Ovary (tissue), 9 donors: Measurements from ENCODE around the gene PDE4D. TPM values are rescaled to one million over a fixed set of nuclear protein-coding genes. Genes with fewer than 3 reads are reported as not detected.

ENCODE experiments used
- DNase-seq, 5 donors: peaks; one replicate each; pipeline ENCODE4 v3.0.0-alpha.2; 2019 to 2020
- H3K27ac ChIP-seq, 2 donors: fragments of 200-600 bp; one replicate each; pipeline versions ENCODE4 v1.5.1 to v1.8.0; 2019 to 2022
- H3K27me3 ChIP-seq: fragments of 200-600 bp; one replicate; pipeline ENCODE4 v1.8.0; 2022
- H3K36me3 ChIP-seq: fragments of 200-600 bp; sonication (generic); one replicate; pipeline ENCODE4 v1.5.1; 2019
- H3K4me1 ChIP-seq: one replicate; pipeline ENCODE4 v1.8.1; 2013; ENCODE audit warnings: mild to moderate bottlenecking, moderate library complexity; ENCODE audit not compliant: insufficient read depth
- H3K4me3 ChIP-seq: fragments of 200-600 bp; sonication (generic); one replicate; pipeline ENCODE4 v1.5.1; 2017
- H3K9me3 ChIP-seq, 2 donors: fragments of 200-600 bp in 1 of 2; sonication (generic) in 1 of 2; one replicate each; pipeline versions ENCODE4 v1.5.1 to v1.8.1; 2013 to 2019; ENCODE audit warnings: mild to moderate bottlenecking in 1 of 2, moderate library complexity in 1 of 2
- CTCF ChIP-seq, 3 donors: fragments of 450-650 bp in 2 of 3; fragments of 200-600 bp in 1 of 3; IDR thresholded peaks; one replicate each; pipeline versions ENCODE4 v1.5.1 to v1.8.0; 2016 to 2022; ENCODE audit warnings: antibody characterized with exemption in 3 of 3, mild to moderate bottlenecking in 1 of 3
- EP300 ChIP-seq: sonication (generic); formaldehyde crosslinking; IDR thresholded peaks from one replicate; pipeline ENCODE4 v1.6.1; 2017; ENCODE audit warnings: antibody characterized with exemption
- POLR2A ChIP-seq: fragments of 450-650 bp; IDR thresholded peaks from one replicate; pipeline ENCODE4 v1.6.1; 2017; ENCODE audit warnings: antibody characterized with exemption, mild to moderate bottlenecking, moderate library complexity
- WGBS, 3 donors: extraction: QIAGEN DNeasy Blood & Tissue Kit in 1 of 3; methylation state at CpG; one replicate each; pipeline versions ENCODE4 v1.1.5 to v1.1.7; 2013 to 2017; 5-methylcytosine and 5-hydroxymethylcytosine counted together
- intact Hi-C, 4 donors: fragments of 100-400 bp; cut with DNase I; formaldehyde crosslinking; loops; one replicate each; pipeline versions ENCODE4 v1.11.0 to v1.15.1; 2022 to 2023
- polyA plus RNA-seq, 2 donors: library from polyadenylated mRNA; stranded (reverse); fragments of 200-250 nt in 1 of 2; fragments of 350-450 nt in 1 of 2; fragmentation: Illumina TruSeq in 1 of 2; extraction: RNeasy Lipid Tissue Mini Kit (QIAGEN cat#74804) in 1 of 2; gene quantifications; one replicate each; pipeline ENCODE4 v1.2.3, GENCODE V29; 2013 to 2014
- total RNA-seq, 7 donors: library from RNA; depleted of rRNA in 2 of 7; stranded (reverse); fragments of >200 nt in 2 of 7; fragmentation: NEBNext Ultra II Directional in 3 of 7; extraction: Animal tissue kit (Norgen Biotek cat#: 25700) in 3 of 7; gene quantifications; one replicate each; pipeline versions ENCODE4 v1.1.0 to v1.2.4, GENCODE V29; 2016 to 2023
- donor health status: DM: no; HTN: no; CAD: no; lungs with moderate emphysema.
- donor health status: DM: no; HTN: no; CAD: no.
- donor health status: Bipolar disorder and iron deficiency.
- donor health status: DM: yes; HTN: yes; CAD: no.
- donor health status: DM: no; HTN: no; CAD: no.
- donor health status: DM: yes; HTN: yes; CAD: no.

PDE4D gene
- total and polyA plus RNA-seq, 9 donors: 1.3 to 67.6 (median 8.4) TPM

GRCh38 chr5:59795141-59795540, 98.4 kb downstream of the PDE4D start:
- Histone ChIP-seq H3K9me3 (no peaks in the 10 kb centered on the region), H3K36me3 (no peaks in the 10 kb centered on the region), H3K4me1 (no peaks in the 10 kb centered on the region), H3K4me3 (no peak overlapping the region), H3K27ac (no peak overlapping the region), H3K27me3 (no peaks in the 10 kb centered on the region)
- no peak for DNase-seq
- TF ChIP-seq CTCF (IDR thresholded peaks at IDR 0.05): no peak
- TF ChIP-seq POLR2A: no peak
- TF ChIP-seq EP300: no peak
- intact Hi-C loops: loop anchor here in 1 of 4 donors (5.0 kb wide), 1 partner anchor 603 kb away; no protein-coding TSS in a partner anchor
- 89 to 96% (median 89%) methylated on average over 4 of the region's 4 CpGs for WGBS, 3 donors

GRCh38 chr5:59792983-59793585, 100.4 kb downstream of the PDE4D start:
- TF ChIP-seq POLR2A (no peak), CTCF (IDR thresholded peaks at IDR 0.05) (no peak), EP300 (no peak)
- intact Hi-C loops: no loop called here
- no peak for DNase-seq

GRCh38 chr5:59791617-59792016, 101.9 kb downstream of the PDE4D start:
- TF ChIP-seq EP300 (no peak), POLR2A (no peak), CTCF (IDR thresholded peaks at IDR 0.05) (no peak)
- Histone ChIP-seq H3K27ac (no peak overlapping the region), H3K36me3 (no peaks in the 10 kb centered on the region), H3K27me3 (no peaks in the 10 kb centered on the region), H3K4me1 (no peaks in the 10 kb centered on the region), H3K9me3 (no peaks in the 10 kb centered on the region), H3K4me3 (no peak overlapping the region)
- intact Hi-C loops: no loop called here
- DNase-seq: no peak
- 62 to 72% (median 71%) methylated on average over 3 of the region's 3 CpGs for WGBS, 3 donors

More at GRCh38 chr5:59792983-59793585, 100.4 kb downstream of the PDE4D start:
- H3K36me3 ChIP-seq: no peaks in the 10 kb centered on the region
- H3K4me3 ChIP-seq: no peak overlapping the region
- no peaks in the 10 kb centered on the region for H3K9me3 ChIP-seq
- H3K27ac ChIP-seq: no peak overlapping the region
- H3K4me1 ChIP-seq: no peaks in the 10 kb centered on the region
- 36 to 44% (median 38%) methylated on average over 6 of the region's 6 CpGs for WGBS, 3 donors
- no peaks in the 10 kb centered on the region for H3K27me3 ChIP-seq

GRCh38 chr5:59790776-59791475, 102.6 kb downstream of the PDE4D start:
- WGBS, 3 donors: 38 to 49% (median 45%) methylated on average over 9 of the region's 9 CpGs
- H3K9me3 ChIP-seq: no peaks in the 10 kb centered on the region
- H3K4me1 ChIP-seq: no peaks in the 10 kb centered on the region
- DNase-seq: no peak
- no peaks in the 10 kb centered on the region for H3K27me3 ChIP-seq
- H3K36me3 ChIP-seq: no peaks in the 10 kb centered on the region
- TF ChIP-seq POLR2A: no peak
- TF ChIP-seq EP300: no peak
- TF ChIP-seq CTCF (IDR thresholded peaks at IDR 0.05): no peak
- intact Hi-C loops: no loop called here
- no peak overlapping the region for H3K27ac ChIP-seq
- peak overlapping the region; percentile 12 for H3K4me3 ChIP-seq
